GM12878 (cell line): Measurements from ENCODE around the gene LRIG2. TPM values are rescaled to one million over a fixed set of nuclear protein-coding genes. Genes with fewer than 3 reads are reported as not detected.

Source experiments
- ATF7 ChIP-seq: fragments of 450-650 bp; IDR thresholded peaks from 2 replicates; pipeline ENCODE4 v1.6.1; 2016; ENCODE audit warnings: low read depth, mild to moderate bottlenecking
- CHD2 ChIP-seq: IDR thresholded peaks from 2 replicates; pipeline ENCODE4 v1.6.1; 2011; ENCODE audit warnings: low read depth, low read length, improper control_type of control experiment, borderline replicate concordance
- EED ChIP-seq: sonication (generic); IDR thresholded peaks from 2 replicates; pipeline ENCODE4 v1.6.1; 2016; ENCODE audit warnings: antibody characterized with exemption, low read depth
- EP300 ChIP-seq, 2 experiments: fragments of 150-350 bp in 1 of 2; IDR thresholded peaks; 2 replicates each; pipeline ENCODE4 v1.6.1; 2011 to 2012; ENCODE audit warnings: low read depth in 2 of 2, low read length in 2 of 2, borderline replicate concordance in 1 of 2, improper control_type of control experiment in 1 of 2, inconsistent platforms in 1 of 2; ENCODE audit not compliant: control insufficient read depth in 1 of 2
- ETV6 ChIP-seq, 2 experiments: fragments of 450-650 bp in 1 of 2; IDR thresholded peaks in 1 of 2; conservative IDR thresholded peaks in 1 of 2; 2 replicates each; pipeline ENCODE4 v1.6.1; 2014; ENCODE audit warnings: antibody characterized with exemption in 1 of 2, borderline replicate concordance in 1 of 2, low read depth in 1 of 2, mild to moderate bottlenecking in 1 of 2, moderate library complexity in 1 of 2
- HDAC6 ChIP-seq: fragments of 200-600 bp; sonication (generic); IDR thresholded peaks from one replicate; pipeline ENCODE4 v1.8.0; 2017; ENCODE audit warnings: antibody characterized with exemption; ENCODE audit not compliant: unreplicated experiment
- HDGF ChIP-seq: fragments of 450-650 bp; IDR thresholded peaks from 2 replicates; pipeline ENCODE4 v1.6.1; 2016; ENCODE audit warnings: antibody characterized with exemption
- IRF4 ChIP-seq: IDR thresholded peaks from 2 replicates; pipeline ENCODE4 v1.6.1; 2011; ENCODE audit warnings: low read depth, low read length
- MXI1 ChIP-seq: fragments of 150-350 bp; IDR thresholded peaks from 2 replicates; pipeline ENCODE4 v1.6.1; 2011; ENCODE audit warnings: low read depth, mild to moderate bottlenecking, inconsistent platforms, low read length, improper control_type of control experiment
- MYB ChIP-seq: fragments of 150-350 bp; IDR thresholded peaks from 2 replicates; pipeline ENCODE4 v1.6.1; 2014; ENCODE audit warnings: mild to moderate bottlenecking, low read depth, low read length, borderline replicate concordance
- NFIC ChIP-seq: IDR thresholded peaks from 2 replicates; pipeline ENCODE4 v1.6.1; 2012; ENCODE audit warnings: low read depth, mild to moderate bottlenecking, inconsistent platforms, low read length, moderate library complexity
- PML ChIP-seq: IDR thresholded peaks from 2 replicates; pipeline ENCODE4 v1.6.1; 2012; ENCODE audit warnings: low read length, inconsistent platforms
- RBBP5 ChIP-seq: fragments of 200-600 bp; sonication (generic); conservative IDR thresholded peaks from 2 replicates; pipeline ENCODE4 v1.6.1; 2016
- SMC3 ChIP-seq: IDR thresholded peaks from 2 replicates; pipeline ENCODE4 v1.6.1; 2011; ENCODE audit warnings: low read length, improper control_type of control experiment, borderline replicate concordance
- TBL1XR1 ChIP-seq: IDR thresholded peaks from 2 replicates; pipeline ENCODE4 v1.6.1; 2012; ENCODE audit warnings: low read depth, low read length, improper control_type of control experiment
- ZBED1 ChIP-seq: IDR thresholded peaks from 2 replicates; pipeline ENCODE4 v1.6.1; 2016; ENCODE audit warnings: borderline replicate concordance
- polyA plus RNA-seq, 11 experiments: library from polyadenylated mRNA; depleted of rRNA in 4 of 11; unstranded in 6 of 11; stranded (reverse) in 5 of 11; fragments of >200 nt; fragmentation: Nextera tagmentation in 4 of 11; fragmentation: Illumina TruSeq in 1 of 11; extraction: Ambion mirVana in 4 of 11; extraction: Trizol in 1 of 11; gene quantifications; 1 replicate in 1 of 11; 2 replicates in 10 of 11; pipeline versions ENCODE4 v1.2.1 to v1.2.3, GENCODE V29; 2011 to 2016; ENCODE audit warnings: inconsistent platforms in 2 of 11, missing spikeins in 2 of 11, low read depth in 1 of 11
- total RNA-seq, 4 experiments: library from RNA; depleted of rRNA in 3 of 4; stranded (reverse); fragments of >200 nt in 3 of 4; fragmentation: Illumina TruSeq in 1 of 4; extraction: Trizol in 1 of 4; gene quantifications; 2 replicates each; pipeline versions ENCODE4 v1.2.1 to v1.2.3, GENCODE V29; 2013 to 2021
- TF ChIP-seq, protein P1 (sequence below): fragments of 450-650 bp; IDR thresholded peaks from 2 replicates; pipeline ENCODE4 v1.6.1; 2016; ENCODE audit warnings: mild to moderate bottlenecking, moderate library complexity, borderline replicate concordance
- TF ChIP-seq, protein P2 (sequence below): fragments of 450-650 bp; IDR thresholded peaks from 2 replicates; pipeline ENCODE4 v1.6.1; 2017; ENCODE audit warnings: mild to moderate bottlenecking
- TF ChIP-seq, protein P3 (sequence below): fragments of 150-350 bp; IDR thresholded peaks from 2 replicates; pipeline ENCODE4 v1.6.1; 2016; ENCODE audit warnings: low read depth, low read length
- TF ChIP-seq, protein P4 (sequence below): fragments of 450-650 bp; IDR thresholded peaks from 2 replicates; pipeline ENCODE4 v1.6.1; 2014; ENCODE audit warnings: mild to moderate bottlenecking

The LRIG2 gene
- total and polyA plus RNA-seq, 10 of the 15 experiments (the other 5 are each of a cell fraction or from before 2014, with no cell fraction given): 0.77 to 11.8 (median 5.1) TPM

DNA sequence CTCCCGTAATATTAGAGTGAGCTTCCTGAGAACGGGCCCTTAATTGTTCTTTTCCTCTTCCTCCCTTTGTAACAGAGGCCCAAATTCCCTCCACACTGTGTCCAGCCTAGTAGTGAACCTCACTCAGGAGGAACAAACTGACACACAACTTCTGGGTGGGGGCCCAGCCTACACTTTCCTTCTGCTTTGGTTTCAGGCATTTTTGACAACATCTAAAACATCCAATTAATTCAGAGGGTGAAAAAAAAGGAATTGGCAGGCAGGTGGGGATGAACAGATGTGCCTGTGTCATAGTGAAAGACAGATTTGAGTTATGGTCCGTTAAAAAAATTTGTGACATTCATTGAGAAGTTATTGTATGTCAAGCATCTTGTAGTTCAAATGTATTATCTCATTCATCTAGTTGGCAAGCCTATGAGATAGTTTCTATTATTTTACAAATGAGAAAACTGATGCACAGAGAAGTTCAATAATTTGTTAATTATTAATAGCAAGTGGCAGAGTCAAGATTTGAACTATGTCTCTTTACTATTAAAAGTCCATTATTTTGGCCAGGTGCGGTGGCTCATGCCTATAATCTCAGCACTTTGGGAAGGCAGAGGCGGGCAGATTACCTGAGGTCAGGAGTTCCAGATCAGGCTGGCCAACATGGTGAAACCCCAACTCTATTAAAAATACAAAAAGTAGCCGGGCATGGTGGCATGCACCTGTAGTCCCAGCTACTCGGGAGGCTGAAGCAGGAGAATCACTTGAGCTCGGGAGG, 41.6 kb upstream of the LRIG2 start (continued):
- TF ChIP-seq, protein P1, sequence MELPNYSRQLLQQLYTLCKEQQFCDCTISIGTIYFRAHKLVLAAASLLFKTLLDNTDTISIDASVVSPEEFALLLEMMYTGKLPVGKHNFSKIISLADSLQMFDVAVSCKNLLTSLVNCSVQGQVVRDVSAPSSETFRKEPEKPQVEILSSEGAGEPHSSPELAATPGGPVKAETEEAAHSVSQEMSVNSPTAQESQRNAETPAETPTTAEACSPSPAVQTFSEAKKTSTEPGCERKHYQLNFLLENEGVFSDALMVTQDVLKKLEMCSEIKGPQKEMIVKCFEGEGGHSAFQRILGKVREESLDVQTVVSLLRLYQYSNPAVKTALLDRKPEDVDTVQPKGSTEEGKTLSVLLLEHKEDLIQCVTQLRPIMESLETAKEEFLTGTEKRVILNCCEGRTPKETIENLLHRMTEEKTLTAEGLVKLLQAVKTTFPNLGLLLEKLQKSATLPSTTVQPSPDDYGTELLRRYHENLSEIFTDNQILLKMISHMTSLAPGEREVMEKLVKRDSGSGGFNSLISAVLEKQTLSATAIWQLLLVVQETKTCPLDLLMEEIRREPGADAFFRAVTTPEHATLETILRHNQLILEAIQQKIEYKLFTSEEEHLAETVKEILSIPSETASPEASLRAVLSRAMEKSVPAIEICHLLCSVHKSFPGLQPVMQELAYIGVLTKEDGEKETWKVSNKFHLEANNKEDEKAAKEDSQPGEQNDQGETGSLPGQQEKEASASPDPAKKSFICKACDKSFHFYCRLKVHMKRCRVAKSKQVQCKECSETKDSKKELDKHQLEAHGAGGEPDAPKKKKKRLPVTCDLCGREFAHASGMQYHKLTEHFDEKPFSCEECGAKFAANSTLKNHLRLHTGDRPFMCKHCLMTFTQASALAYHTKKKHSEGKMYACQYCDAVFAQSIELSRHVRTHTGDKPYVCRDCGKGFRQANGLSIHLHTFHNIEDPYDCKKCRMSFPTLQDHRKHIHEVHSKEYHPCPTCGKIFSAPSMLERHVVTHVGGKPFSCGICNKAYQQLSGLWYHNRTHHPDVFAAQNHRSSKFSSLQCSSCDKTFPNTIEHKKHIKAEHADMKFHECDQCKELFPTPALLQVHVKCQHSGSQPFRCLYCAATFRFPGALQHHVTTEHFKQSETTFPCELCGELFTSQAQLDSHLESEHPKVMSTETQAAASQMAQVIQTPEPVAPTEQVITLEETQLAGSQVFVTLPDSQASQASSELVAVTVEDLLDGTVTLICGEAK: no peak
- TF ChIP-seq ETV6 (conservative IDR thresholded peaks at IDR 0.05 in 1 of 2, IDR thresholded peaks at IDR 0.05 in 1 of 2; ENCODE audit: borderline replicate concordance in 1 of 2, low read depth in 1 of 2): peak in 1 of 2 experiments; percentile 74; a peak in 1 of 4 replicates
- no peak for TF ChIP-seq HDAC6
- peak; percentile 85 for TF ChIP-seq EED
- no peak for TF ChIP-seq MYB
- TF ChIP-seq TBL1XR1: no peak
- TF ChIP-seq HDGF: no peak
- TF ChIP-seq PML: peak; percentile 46; the same call in 1 of the 2 replicates
- no peak for TF ChIP-seq RBBP5
- TF ChIP-seq IRF4: peak; percentile 98
- TF ChIP-seq EP300 (IDR thresholded peaks at IDR 0.05; ENCODE audit: borderline replicate concordance in 1 of 2, control insufficient read depth in 1 of 2, low read depth in 2 of 2, low read length in 2 of 2): peak; percentile 72 to 87
- TF ChIP-seq, protein P2, sequence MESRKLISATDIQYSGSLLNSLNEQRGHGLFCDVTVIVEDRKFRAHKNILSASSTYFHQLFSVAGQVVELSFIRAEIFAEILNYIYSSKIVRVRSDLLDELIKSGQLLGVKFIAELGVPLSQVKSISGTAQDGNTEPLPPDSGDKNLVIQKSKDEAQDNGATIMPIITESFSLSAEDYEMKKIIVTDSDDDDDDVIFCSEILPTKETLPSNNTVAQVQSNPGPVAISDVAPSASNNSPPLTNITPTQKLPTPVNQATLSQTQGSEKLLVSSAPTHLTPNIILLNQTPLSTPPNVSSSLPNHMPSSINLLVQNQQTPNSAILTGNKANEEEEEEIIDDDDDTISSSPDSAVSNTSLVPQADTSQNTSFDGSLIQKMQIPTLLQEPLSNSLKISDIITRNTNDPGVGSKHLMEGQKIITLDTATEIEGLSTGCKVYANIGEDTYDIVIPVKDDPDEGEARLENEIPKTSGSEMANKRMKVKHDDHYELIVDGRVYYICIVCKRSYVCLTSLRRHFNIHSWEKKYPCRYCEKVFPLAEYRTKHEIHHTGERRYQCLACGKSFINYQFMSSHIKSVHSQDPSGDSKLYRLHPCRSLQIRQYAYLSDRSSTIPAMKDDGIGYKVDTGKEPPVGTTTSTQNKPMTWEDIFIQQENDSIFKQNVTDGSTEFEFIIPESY: no peak
- TF ChIP-seq MXI1: no peak
- no peak for TF ChIP-seq SMC3
- peak; percentile 46; the same call in 1 of the 2 replicates for TF ChIP-seq ZBED1
- TF ChIP-seq, protein P3, sequence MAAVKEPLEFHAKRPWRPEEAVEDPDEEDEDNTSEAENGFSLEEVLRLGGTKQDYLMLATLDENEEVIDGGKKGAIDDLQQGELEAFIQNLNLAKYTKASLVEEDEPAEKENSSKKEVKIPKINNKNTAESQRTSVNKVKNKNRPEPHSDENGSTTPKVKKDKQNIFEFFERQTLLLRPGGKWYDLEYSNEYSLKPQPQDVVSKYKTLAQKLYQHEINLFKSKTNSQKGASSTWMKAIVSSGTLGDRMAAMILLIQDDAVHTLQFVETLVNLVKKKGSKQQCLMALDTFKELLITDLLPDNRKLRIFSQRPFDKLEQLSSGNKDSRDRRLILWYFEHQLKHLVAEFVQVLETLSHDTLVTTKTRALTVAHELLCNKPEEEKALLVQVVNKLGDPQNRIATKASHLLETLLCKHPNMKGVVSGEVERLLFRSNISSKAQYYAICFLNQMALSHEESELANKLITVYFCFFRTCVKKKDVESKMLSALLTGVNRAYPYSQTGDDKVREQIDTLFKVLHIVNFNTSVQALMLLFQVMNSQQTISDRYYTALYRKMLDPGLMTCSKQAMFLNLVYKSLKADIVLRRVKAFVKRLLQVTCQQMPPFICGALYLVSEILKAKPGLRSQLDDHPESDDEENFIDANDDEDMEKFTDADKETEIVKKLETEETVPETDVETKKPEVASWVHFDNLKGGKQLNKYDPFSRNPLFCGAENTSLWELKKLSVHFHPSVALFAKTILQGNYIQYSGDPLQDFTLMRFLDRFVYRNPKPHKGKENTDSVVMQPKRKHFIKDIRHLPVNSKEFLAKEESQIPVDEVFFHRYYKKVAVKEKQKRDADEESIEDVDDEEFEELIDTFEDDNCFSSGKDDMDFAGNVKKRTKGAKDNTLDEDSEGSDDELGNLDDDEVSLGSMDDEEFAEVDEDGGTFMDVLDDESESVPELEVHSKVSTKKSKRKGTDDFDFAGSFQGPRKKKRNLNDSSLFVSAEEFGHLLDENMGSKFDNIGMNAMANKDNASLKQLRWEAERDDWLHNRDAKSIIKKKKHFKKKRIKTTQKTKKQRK: no peak
- TF ChIP-seq, protein P4, sequence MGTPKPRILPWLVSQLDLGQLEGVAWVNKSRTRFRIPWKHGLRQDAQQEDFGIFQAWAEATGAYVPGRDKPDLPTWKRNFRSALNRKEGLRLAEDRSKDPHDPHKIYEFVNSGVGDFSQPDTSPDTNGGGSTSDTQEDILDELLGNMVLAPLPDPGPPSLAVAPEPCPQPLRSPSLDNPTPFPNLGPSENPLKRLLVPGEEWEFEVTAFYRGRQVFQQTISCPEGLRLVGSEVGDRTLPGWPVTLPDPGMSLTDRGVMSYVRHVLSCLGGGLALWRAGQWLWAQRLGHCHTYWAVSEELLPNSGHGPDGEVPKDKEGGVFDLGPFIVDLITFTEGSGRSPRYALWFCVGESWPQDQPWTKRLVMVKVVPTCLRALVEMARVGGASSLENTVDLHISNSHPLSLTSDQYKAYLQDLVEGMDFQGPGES: no peak
- TF ChIP-seq ATF7: peak; percentile 75
- TF ChIP-seq NFIC: peak; percentile 92
- no peak for TF ChIP-seq CHD2
